HG02852 (cell line): ENCODE results near the gene STAM2.
"Not testable (repeated sequence)": the region's sequence is repeated elsewhere in the genome, so short reads cannot be mapped to it uniquely, and the experiment has no call there.

Experiments
- ATAC-seq: cut with Tn5 transposase; IDR thresholded peaks from one replicate; pipeline ENCODE4 v1.9.1; 2021; ENCODE audit warnings: mild to moderate bottlenecking, moderate library complexity; ENCODE audit not compliant: unreplicated experiment

The STAM2 gene

DNA sequence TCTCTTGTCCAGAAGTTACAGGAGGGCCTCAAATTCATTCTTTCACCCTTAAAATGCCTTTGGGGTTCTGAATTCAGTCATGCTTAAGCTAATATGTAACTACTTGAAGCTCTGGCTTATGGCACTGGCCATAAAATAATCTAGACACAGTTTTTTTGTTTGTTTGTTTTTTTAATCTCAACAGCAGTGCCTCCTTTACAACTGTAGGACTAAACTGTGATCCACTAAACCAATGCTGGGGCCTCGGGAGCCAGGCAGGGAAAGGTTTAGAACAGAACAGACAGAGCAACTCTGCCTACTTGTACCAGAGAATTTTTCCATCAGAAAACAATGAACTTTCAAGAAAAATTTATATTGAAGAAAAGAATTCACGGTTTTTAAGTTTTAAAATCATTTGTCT is 1.7 kb downstream of the STAM2 start:
- no peak for ATAC-seq

DNA sequence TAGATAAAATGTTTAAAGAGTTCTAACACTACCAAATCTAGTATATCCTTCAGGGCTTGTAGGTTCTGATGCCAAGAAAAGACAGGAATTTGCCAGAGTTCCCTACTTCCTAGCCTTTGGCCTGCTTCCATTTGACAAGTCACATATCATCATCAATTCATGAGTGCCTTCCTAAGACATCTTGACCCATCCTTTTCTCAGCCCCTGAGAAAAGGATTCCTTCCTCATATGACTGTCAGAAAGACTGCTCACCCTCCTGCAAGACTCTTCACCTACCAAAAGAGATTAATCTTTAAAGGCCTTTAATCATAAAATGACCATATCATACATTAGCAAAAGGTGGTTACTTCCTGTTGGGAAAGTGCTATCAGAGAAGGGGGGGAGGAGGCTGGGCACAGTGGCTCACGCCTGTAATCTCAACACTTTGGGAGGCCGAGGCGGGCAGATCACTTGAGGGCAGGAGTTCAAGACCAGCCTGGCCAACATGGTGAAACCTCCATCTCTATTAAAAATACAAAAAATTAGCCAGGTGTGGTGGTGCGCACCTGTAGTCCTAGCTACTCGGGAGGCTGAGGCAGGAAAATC is 3.3 kb downstream of the STAM2 start:
- not testable (repeated sequence) for ATAC-seq

DNA sequence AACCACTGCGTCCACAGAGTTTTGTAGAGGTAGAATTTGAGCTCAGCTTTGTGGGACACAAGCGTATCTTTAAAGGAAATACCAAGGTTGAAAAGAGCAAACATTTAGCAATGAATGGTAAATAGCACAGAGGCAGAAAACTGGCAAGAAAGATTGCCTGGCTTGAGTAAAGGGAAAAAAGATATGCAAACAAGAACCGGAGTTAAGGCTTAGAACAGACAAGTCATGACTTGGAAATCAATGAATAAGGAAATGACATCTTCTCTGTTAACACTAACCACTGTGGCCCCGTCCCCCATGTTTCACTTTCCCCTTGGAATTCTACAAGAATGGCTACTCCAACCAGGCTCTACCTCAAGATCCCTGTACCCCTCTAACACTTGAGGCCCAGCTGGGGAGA is 3.8 kb downstream of the STAM2 start:
- no peak for ATAC-seq

DNA sequence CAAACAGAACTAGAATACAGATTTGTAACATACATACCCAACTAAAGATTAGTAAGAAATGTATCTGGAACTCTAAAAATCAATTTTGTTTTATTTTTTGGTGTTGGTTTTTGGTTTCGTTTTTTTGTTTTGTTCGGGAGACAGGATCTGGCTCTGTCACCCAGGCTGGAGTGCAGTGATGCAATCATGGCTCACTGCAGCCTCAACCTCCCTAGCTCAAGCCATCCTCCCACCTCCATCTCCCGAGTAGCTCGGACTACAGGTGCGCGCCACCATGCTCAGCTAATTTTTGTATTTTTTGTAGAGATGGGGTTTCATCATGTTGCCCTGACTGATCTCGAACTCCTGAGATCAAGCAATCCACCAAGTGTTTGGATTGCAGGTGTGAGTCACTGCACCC is 6.4 kb downstream of the STAM2 start:
- not testable (repeated sequence) for ATAC-seq

DNA sequence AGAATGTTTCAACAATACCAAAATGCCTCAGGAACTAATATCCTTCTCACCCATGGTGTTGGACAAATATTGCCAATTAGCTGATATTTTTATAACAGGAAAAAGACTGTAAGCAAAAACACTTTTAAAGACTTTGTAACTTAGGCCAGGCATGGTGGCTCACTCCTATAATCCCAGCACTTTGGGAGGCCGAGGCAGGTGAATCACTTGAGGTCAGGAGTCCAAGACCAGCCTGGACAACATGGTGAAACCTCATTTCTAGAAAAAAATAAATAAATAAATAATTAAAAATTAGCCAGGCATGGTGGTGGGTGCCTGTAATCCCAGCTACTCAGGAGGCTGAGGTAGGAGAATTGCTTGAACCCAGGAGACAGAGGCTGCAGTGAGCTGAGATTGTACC is 8.1 kb downstream of the STAM2 start:
- ATAC-seq, result not testable (repeated sequence)

DNA sequence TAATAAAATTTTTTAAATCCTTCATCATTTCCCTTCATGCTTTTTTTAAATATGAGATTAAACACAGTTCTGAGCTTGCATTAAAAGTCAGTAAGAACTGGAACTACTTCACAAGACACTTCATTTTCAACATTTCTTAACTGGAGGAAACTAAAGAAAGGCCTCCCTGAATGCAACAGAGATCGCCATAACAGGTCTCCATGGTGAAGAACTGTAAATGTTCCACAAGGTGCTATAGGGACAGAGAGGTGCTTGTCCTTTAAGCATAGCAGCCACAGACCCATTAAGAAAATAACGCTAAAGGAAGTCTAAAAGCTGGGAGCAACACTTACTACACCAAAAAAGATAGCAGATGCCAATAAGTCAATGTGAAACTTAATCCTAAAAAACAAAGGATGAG is 8.5 kb downstream of the STAM2 start:
- ATAC-seq, result peak; percentile 29

DNA sequence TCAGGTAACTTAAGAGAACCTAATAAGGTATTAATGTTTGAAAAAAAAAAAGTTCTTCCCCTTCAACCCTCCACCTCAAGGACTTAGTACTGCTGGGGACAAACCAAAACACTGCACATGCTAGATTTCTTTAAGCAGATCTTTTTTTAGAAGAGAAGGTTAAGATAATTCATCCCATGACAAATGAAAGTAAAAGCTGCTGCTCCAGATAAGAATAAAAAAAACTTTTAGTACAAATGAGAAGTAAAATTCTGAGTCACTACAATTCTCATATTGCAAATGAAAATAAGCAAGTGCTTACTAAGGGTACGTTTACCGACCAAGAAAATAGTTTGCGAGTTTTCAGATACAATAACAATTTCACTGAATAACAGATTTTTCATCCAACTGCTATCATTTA is 8.9 kb downstream of the STAM2 start:
- ATAC-seq, result peak; percentile 80

DNA sequence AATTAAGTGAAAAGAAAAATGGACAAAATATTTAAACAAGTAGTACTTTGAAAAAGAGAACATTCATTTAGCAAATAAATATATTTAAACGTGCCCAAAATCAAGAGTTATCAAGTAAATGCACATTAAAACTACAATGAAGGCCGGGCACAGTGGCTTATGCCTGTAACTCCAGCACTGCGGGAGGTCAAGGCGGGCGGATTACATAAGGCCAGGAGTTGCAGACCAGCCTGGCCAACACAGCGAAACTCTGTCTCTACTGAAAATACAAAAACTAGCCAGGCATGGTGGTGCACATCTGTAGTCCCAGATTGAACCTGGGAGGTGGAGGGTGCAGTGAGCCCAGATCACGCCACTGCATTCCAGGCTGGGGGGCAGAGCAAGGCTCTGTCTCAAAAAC is 9.8 kb downstream of the STAM2 start:
- ATAC-seq, result peak; percentile 16

DNA sequence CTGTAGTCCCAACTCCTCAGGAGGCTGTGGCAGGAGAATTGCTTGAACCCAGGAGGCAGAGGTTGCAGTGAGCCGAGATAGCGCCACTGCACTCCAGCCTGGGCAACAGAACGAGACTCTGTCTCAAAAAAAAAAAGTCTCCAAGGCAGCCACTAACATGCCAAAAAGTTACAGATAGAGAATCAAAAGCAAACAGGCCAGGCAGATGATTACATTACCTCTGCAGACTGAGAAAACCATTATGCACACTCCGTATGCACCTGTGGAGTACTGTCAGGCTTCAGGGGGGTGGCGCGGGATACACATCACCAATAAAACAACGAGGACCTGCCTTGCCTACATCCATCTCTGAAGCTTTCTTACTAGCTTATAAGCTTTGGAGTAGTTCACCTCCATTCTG is 10.3 kb downstream of the STAM2 start:
- no peak for ATAC-seq

DNA sequence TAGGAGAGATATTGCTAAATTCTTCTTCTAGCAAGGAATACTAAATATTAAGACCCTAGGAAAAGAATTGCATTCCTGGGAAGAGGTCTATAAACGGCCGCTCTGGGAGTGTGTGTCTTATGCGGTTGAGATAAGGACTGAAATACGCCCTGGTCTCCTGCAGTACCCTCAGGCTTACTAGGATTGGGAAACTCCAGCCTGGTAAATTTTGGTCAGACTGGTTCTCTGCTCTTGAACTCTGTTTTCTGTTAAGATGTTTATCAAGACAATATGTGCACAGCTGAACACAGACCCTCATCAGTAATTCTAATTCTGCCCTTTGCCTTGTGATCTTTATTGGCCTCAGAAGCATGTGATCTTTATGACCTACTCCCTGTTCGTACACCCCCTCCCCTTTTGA is 11.9 kb downstream of the STAM2 start:
- not testable (repeated sequence) for ATAC-seq

DNA sequence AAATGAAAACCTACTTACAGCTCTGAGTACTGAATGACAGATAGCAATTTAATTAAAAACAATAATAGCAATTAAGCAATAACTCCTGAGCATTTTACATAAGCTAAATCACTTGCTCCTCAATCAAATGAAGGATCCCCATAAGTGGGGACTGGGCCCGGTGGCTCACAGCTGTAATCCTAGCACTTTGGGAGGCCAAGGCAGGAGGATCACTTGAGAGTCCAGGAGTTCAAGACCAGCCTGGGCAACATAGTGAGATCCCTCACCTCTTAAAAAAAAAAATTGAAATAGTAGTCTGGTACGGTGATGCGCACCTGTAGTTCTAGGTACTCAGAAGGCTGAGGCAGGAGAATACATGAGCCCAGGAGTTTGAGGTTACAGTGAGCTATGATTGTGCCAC is 13.4 kb downstream of the STAM2 start:
- no peak for ATAC-seq

DNA sequence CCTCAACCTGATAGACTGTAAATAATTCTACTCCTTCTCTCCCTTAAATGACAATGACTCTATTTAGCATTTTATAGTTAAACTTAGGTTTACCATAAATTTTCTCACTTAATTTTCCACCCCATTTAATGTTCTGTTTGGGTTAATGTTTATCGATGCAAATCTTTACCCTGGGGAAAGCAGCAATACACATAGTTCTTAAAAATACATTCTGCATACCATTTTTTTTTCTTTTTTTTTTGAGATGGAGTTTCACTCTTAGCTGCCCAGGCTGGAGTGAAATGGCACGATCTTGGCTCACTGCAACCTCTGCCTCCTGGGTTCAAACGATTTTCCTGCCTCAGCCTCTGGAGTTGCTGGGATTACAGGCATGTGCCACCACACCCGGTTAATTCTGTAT is 14.0 kb downstream of the STAM2 start:
- no peak for ATAC-seq

DNA sequence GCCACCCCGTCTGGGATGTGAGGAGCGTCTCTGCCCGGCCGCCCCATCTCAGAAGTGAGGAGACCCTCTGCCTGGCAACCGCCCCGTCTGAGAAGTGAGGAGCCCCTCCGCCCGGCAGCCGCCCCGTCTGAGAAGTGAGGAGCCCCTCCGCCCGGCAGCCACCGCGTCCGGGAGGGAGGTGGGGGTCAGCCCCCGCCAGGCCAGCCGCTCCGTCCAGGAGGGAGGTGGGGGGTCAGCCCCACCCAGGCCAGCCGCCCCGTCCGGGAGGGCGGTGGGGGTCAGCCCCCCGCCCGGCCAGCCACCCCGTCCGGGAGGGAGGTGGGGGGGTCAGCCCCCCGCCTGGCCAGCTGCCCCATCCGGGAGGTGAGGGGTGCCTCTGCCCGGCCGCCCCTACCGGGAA is 15.2 kb downstream of the STAM2 start:
- ATAC-seq, result not testable (repeated sequence)

DNA sequence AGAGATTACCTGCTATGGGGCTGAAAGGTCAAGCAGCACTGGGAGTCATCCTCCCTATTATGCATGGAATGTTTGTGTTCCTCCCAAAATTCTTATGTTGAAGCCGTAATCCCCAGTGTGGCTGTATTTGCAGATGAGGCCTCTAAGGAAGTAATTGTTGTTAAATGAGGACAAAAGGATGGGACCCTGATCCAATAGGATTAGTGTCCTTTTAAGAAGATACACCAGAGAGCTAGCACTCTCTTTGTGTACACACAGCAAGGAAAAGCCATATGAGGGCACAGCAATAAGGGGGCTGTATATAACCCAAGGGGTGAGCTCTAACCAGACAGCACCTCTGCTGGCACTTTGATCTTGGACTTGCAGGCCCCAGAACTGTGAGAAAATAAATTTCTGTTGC is 18.3 kb downstream of the STAM2 start:
- no peak for ATAC-seq

DNA sequence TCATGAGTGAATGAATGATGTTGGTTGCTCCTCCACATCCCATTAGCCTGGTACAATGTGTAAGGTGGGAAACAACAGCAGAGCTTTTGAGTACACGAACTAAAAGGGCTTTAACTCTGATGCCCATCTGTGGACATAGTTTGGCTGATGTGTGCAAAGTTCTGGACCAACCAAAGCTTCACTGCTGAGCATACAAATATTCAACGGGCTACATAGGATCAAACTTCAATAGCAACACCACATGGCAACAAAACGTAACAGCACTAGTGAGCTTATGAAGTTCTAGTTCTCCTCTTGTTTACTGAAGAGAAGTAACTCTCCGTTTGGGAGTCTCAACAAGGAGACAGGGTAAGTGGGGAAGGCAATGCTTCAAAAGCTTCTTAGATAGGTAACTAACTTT is 20.4 kb downstream of the STAM2 start:
- no peak for ATAC-seq

DNA sequence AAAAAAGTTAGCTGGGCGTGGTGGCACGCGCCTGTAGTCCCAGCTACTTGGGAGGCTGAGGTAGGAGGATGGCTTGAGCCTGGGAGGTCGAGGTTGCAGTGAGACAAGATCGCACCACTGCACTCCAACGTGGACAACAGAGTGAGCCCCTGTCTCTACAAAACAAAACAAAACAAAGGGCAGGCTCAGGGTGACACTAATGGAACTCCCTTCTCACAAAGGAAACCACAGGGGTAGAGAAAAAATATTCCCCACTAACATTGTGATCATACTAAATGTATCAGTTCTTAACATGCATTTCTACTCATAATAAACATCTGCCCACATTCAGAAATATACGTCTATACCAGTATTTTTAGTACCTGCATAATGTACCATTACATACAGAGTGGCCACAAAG is 21.1 kb downstream of the STAM2 start:
- ATAC-seq, result no peak

DNA sequence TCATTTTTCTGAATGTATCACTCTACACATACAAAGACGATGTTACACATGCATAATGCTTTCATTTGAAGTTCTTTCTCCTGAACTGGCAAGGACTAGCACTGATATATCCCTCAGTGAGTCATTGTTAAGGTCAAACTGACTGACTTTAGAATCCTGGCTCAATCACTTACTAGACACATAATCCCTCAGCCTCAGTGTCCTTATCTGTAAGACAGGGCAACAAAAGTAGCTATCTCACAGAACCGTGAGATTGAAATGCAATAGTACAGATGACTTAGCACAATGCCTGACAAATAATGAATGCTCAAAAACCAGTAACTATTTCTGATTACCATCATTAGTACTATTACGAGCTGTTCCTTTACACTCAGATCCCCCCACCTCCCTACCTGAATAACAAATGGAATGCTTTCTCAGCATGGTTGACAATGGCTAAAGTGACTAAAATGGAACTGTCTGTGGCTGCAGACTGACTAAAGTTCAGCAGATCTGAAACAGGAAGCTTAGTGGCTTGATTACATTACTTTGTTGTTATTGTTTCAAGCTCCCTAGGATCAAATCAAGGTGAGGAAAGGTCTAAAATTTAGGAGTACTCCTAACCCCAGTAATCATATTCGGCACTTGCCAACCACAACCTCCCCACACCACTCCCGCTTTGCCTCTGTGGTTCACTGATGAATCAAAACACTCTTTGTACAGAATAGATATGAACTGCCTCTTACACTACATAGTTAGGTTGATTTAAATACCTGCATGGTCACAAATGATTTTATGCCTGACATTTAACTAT is 40.9 kb downstream of the STAM2 start:
- peak; percentile 87 for ATAC-seq

DNA sequence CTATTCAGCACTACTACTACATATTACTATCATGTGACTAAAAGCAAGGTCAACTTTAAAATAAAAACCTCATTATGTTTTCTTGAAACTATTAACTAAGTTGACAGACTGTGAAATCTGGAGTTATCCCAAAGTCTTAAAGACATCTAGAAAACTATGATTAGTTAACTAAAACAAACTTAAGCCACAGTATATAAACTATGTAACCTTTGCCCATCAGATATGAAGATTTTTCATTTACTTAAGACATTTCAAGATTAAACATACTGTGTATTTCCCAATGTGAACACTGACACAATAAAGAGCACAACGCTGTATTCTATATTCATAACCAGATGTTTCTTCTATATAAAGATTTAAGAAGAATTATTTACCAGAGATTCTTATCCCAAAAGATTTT is 43.3 kb downstream of the STAM2 start:
- ATAC-seq, result no peak

DNA sequence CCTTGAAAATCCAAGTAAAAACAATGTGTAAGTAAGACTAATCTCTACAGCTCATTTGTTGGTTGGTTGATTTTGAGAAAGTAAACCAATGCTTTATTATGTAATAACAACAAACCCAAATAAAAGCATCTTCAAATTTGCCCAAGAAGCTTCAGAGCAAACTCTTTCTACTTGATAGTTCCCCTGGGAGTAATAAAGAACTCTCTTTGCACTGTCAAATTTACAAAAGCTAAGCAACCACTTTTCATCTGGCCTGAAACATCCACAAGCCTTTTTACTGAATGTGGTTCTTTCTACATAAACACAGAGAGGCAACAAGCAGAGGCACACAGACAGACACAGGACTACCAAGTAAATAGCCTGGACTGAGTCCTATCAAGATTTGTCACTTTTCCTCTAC is 47.9 kb downstream of the STAM2 start:
- no peak for ATAC-seq

DNA sequence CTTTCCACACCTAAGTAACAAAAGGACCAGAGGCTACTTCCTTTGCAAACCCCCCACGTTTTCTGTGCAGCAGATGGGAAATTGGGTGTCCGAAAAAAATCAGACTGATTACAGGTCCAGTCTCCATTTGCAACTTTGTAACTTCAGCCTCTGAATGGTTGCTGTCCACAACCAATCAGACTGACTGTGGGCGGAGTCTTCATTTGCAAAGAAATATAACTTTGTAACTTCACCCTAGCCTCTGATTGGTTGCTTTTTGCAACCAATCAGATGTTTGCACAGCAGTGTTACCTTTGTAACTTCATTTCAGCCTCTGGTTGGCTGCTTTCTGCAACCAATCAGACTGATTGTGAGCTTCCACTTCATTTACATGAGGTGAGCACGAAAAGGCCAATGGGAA is 48.9 kb downstream of the STAM2 start:
- ATAC-seq, result no peak

DNA sequence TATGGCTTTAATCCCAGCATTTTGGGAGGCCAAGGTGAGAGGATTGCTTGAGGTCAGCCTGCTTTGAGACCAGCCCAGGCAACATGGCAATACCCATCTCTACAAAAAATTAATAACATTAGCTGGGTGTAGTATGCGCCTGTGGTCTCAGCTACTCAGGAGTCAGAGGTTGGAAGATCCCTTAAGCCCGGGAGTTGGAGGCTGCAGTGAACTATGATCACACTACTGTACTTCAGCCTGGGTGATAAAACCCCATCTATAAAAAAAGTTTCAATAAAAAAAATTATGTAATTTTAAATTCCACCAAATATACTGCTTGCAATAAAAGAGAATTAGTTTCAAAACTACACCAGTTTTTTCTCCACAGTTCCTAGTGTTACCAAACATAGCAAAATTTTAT is 53.4 kb downstream of the STAM2 start:
- no peak for ATAC-seq

DNA sequence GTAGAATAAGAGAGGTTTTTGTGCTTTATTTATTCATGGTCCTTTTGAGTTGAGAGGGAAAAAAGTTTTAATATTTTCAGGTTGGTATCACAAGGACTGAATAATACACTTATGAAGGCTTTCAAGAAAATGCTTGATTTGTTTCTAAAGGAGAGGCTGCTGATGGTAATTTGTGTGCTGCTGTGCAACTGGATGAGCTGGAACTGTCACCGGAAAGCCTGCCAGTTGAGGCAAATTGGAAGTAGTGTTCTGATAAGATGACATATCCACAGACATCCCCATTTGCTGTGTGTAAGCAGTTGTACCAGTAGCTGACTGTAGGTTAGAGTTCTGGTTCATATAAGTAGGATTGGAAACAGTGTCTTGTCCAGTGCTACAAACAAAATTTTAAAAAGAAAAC is 55.1 kb downstream of the STAM2 start:
- ATAC-seq, result no peak

DNA sequence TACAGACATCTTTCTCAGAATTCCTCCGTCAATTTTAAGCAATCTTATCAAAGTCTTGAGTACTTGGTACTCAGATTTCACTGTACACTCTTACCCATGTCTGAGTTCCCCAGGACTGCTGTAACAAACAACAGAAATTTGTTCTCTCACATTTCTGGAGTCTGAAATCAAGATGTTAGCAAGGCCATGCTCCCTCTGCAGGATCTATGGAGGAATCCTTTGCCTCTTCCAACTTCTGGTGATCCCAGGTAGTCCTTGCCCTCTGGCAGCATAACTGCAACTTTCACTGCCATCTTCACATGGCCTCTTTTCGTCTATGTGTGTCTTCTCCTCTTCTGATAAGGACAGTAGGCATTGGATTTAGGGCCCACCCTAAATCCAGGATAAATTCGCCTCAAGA is 59.6 kb downstream of the STAM2 start:
- ATAC-seq, result no peak
